ENCODE results near the gene NKAIN2.

DNA sequence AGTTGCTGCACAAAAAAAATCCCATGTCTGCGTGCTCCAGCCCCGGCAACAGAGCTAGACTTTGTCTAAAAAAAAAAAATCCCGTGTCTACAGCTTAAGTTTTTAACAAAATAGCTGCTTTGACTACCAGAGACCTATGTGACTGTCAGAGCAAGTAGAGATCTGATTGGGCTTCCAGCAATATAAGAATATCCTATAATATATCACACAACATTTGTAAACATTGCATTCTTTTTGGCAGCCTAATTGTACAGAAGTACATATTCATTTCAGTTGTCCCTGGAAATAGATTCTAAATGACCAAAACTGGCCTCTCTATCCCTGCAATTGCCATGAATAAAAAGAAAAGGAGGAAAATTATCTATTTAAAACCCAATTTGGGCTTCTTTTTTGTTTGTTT, 1019.1 kb downstream of the NKAIN2 start:
- TF ChIP-seq CTCF (IDR thresholded peaks at IDR 0.05; ENCODE audit: insufficient read depth, low read length, poor library complexity, severe bottlenecking) (no peak), EZH2phosphoT487 (conservative IDR thresholded peaks at IDR 0.05; ENCODE audit: low read length) (no peak)
